ENCODE data around the gene SLCO2B1. TPM values are rescaled to one million over a fixed set of nuclear protein-coding genes. Genes with fewer than 3 reads are reported as not detected.

Gene SLCO2B1
- total RNA-seq, 1 experiment from 2014 or later: 0.57 TPM

- Mint-ChIP-seq H3K4me3 (no peak overlapping the region), H3K27ac (no peak overlapping the region), H3K9me3 (peaks cover 13% of the 10 kb centered on the region), H3K36me3 (peaks cover 8% of the 10 kb centered on the region), H3K4me1 (peaks cover 11% of the 10 kb centered on the region), H3K27me3 (ENCODE audit: low read depth) (no peaks in the 10 kb centered on the region)
- no peak for DNase-seq (ENCODE audit: low spot score)
- no peak for TF ChIP-seq MXD4 (CRISPR knock-in tag; IDR thresholded peaks at IDR 0.05; ENCODE audit: borderline replicate concordance)
- TF ChIP-seq ZNF425 (CRISPR knock-in tag; conservative IDR thresholded peaks at IDR 0.05): no peak
- no peak for TF ChIP-seq ATF1 (CRISPR knock-in tag; IDR thresholded peaks at IDR 0.05)
- TF ChIP-seq NR2C2 (CRISPR knock-in tag; IDR thresholded peaks at IDR 0.05): no peak
- no peak for TF ChIP-seq ZNF396 (CRISPR knock-in tag; IDR thresholded peaks at IDR 0.05; ENCODE audit: borderline replicate concordance)
- TF ChIP-seq PRRX2 (CRISPR knock-in tag; IDR thresholded peaks at IDR 0.05): no peak
- TF ChIP-seq ZBTB21 (CRISPR knock-in tag; IDR thresholded peaks at IDR 0.05; ENCODE audit: borderline replicate concordance): no peak
- ChIA-PET POLR2A (no interaction called here), CTCF (interaction anchor here (0.7 to 1.3 kb wide), 4 partner anchors 17 to 87 kb away, joined by 3 to 10 read pairs (median 5); no protein-coding TSS in a partner anchor)
- ATAC-seq: peak; percentile 58
Observed at GRCh38 chr11:75161506-75162095, 10.7 kb downstream of the SLCO2B1 start.

- Mint-ChIP-seq H3K27ac (no peak overlapping the region), H3K4me3 (no peak overlapping the region), H3K9me3 (peaks cover 13% of the 10 kb centered on the region), H3K4me1 (peaks cover 11% of the 10 kb centered on the region), H3K27me3 (ENCODE audit: low read depth) (no peaks in the 10 kb centered on the region), H3K36me3 (peaks cover 8% of the 10 kb centered on the region)
- POLR2A ChIA-PET: no interaction called here
- ATAC-seq (no peak), DNase-seq (ENCODE audit: low spot score) (no peak)
- CTCF ChIA-PET: interaction anchor here (1.3 to 2.2 kb wide), 2 partner anchors 22 to 62 kb away, joined by 4 to 6 read pairs; no protein-coding TSS in a partner anchor
- TF ChIP-seq GRHL2 (CRISPR knock-in tag; IDR thresholded peaks at IDR 0.05; ENCODE audit: insufficient replicate concordance, severe bottlenecking): no peak
- TF ChIP-seq NFE2L1 (CRISPR knock-in tag; IDR thresholded peaks at IDR 0.05): no peak
- no peak for TF ChIP-seq ZSCAN18 (CRISPR knock-in tag; IDR thresholded peaks at IDR 0.05)
- no peak for TF ChIP-seq RORB (CRISPR knock-in tag; IDR thresholded peaks at IDR 0.05)
- no peak for TF ChIP-seq PRDM15 (CRISPR knock-in tag; IDR thresholded peaks at IDR 0.05)
- TF ChIP-seq ZNF671 (CRISPR knock-in tag; IDR thresholded peaks at IDR 0.05): no peak
- TF ChIP-seq CTCF (IDR thresholded peaks at IDR 0.05): no peak
- TF ChIP-seq HMGA2 (CRISPR knock-in tag; IDR thresholded peaks at IDR 0.05): no peak
- TF ChIP-seq HMGXB4 (CRISPR knock-in tag; IDR thresholded peaks at IDR 0.05): no peak
- no peak for TF ChIP-seq ZBTB21 (CRISPR knock-in tag; IDR thresholded peaks at IDR 0.05; ENCODE audit: borderline replicate concordance)
- no peak for TF ChIP-seq FOXJ3 (CRISPR knock-in tag; IDR thresholded peaks at IDR 0.05; ENCODE audit: borderline replicate concordance)
- no peak for TF ChIP-seq ATF1 (CRISPR knock-in tag; IDR thresholded peaks at IDR 0.05)
- no peak for TF ChIP-seq CREM (CRISPR knock-in tag; IDR thresholded peaks at IDR 0.05)
- no peak for TF ChIP-seq ZNF281 (CRISPR knock-in tag; IDR thresholded peaks at IDR 0.05)
- no peak for TF ChIP-seq KAT7 (CRISPR knock-in tag; IDR thresholded peaks at IDR 0.05; ENCODE audit: borderline replicate concordance)
- TF ChIP-seq ZNF263 (CRISPR knock-in tag; IDR thresholded peaks at IDR 0.05; ENCODE audit: low read depth): no peak
Observed at GRCh38 chr11:75162954-75163353, 12.0 kb downstream of the SLCO2B1 start.
